HepG2 (cell line): ENCODE results near the gene MIEF1. TPM values are rescaled to one million over a fixed set of nuclear protein-coding genes. Genes with fewer than 3 reads are reported as not detected.

Experiments used
- BRD4 ChIP-seq: sonication (generic); formaldehyde crosslinking; IDR thresholded peaks from 2 replicates; pipeline ENCODE4 v1.4.0; 2020; ENCODE audit warnings: missing genetic modification reagents
- CENPX ChIP-seq: sonication (generic); formaldehyde crosslinking; IDR thresholded peaks from 2 replicates; pipeline ENCODE4 v1.9.0; 2021; ENCODE audit warnings: mild to moderate bottlenecking, missing genetic modification reagents, moderate library complexity
- CREBL2 ChIP-seq: sonication (generic); formaldehyde crosslinking; IDR thresholded peaks from 2 replicates; pipeline ENCODE4 v1.8.1; 2023; ENCODE audit warnings: missing genetic modification reagents, mild to moderate bottlenecking, borderline replicate concordance
- ELF3 ChIP-seq: IDR thresholded peaks from 2 replicates; pipeline ENCODE4 v1.6.1; 2016; ENCODE audit warnings: missing genetic modification reagents, missing compliant biosample characterization
- FOXK1 ChIP-seq: sonication (generic); formaldehyde crosslinking; IDR thresholded peaks from 2 replicates; pipeline ENCODE4 v1.4.0; 2020; ENCODE audit warnings: low read depth, missing genetic modification reagents, borderline replicate concordance
- JUN ChIP-seq: sonication (generic); formaldehyde crosslinking; IDR thresholded peaks from 2 replicates; pipeline ENCODE4 v1.4.0; 2020; ENCODE audit warnings: mild to moderate bottlenecking, missing genetic modification reagents
- MED1 ChIP-seq: sonication (generic); formaldehyde crosslinking; IDR thresholded peaks from 2 replicates; pipeline ENCODE4 v1.4.0; 2020; ENCODE audit warnings: missing genetic modification reagents
- MED13 ChIP-seq: sonication (generic); formaldehyde crosslinking; IDR thresholded peaks from 2 replicates; pipeline ENCODE4 v1.5.0; 2020; ENCODE audit warnings: missing genetic modification reagents
- NFKB2 ChIP-seq: sonication (generic); formaldehyde crosslinking; IDR thresholded peaks from 2 replicates; pipeline ENCODE4 v1.4.0; 2020; ENCODE audit warnings: missing genetic modification reagents, borderline replicate concordance
- PAWR ChIP-seq: sonication (generic); formaldehyde crosslinking; IDR thresholded peaks from 2 replicates; pipeline ENCODE4 v1.4.0; 2020; ENCODE audit warnings: missing genetic modification reagents, mild to moderate bottlenecking, borderline replicate concordance
- PAX8 ChIP-seq: sonication (generic); formaldehyde crosslinking; IDR thresholded peaks from 2 replicates; pipeline ENCODE4 v1.8.0; 2022; ENCODE audit warnings: mild to moderate bottlenecking, missing genetic modification reagents, borderline replicate concordance
- POGK ChIP-seq: sonication (generic); formaldehyde crosslinking; conservative IDR thresholded peaks from 2 replicates; pipeline ENCODE4 v1.8.0; 2022; ENCODE audit warnings: mild to moderate bottlenecking, moderate library complexity, missing genetic modification reagents
- POGZ ChIP-seq: sonication (generic); formaldehyde crosslinking; IDR thresholded peaks from 2 replicates; pipeline ENCODE4 v1.4.0; 2020; ENCODE audit warnings: mild to moderate bottlenecking, missing genetic modification reagents
- TFDP1 ChIP-seq: IDR thresholded peaks from 2 replicates; pipeline ENCODE4 v1.6.1; 2016; ENCODE audit warnings: missing compliant biosample characterization, missing genetic modification reagents, borderline replicate concordance
- ZBTB3 ChIP-seq: sonication (generic); formaldehyde crosslinking; IDR thresholded peaks from 2 replicates; pipeline ENCODE4 v1.4.0; 2020; ENCODE audit warnings: low read depth, mild to moderate bottlenecking, moderate library complexity, missing genetic modification reagents, borderline replicate concordance
- ZFP36L1 ChIP-seq: sonication (generic); formaldehyde crosslinking; IDR thresholded peaks from 2 replicates; pipeline ENCODE4 v1.8.0; 2022; ENCODE audit warnings: mild to moderate bottlenecking, missing genetic modification reagents, moderate library complexity
- ZFYVE20 ChIP-seq: sonication (generic); formaldehyde crosslinking; IDR thresholded peaks from 2 replicates; pipeline ENCODE4 v1.8.0; 2023; ENCODE audit warnings: low read depth, mild to moderate bottlenecking, moderate library complexity, missing genetic modification reagents, borderline replicate concordance
- ZNF256 ChIP-seq: sonication (generic); formaldehyde crosslinking; conservative IDR thresholded peaks from 2 replicates; pipeline ENCODE4 v1.4.0; 2020; ENCODE audit warnings: missing genetic modification reagents
- ZNF350 ChIP-seq: sonication (generic); formaldehyde crosslinking; IDR thresholded peaks from 2 replicates; pipeline ENCODE4 v1.4.0; 2020; ENCODE audit warnings: mild to moderate bottlenecking, low read depth, missing genetic modification reagents, borderline replicate concordance
- ZNF724P ChIP-seq: sonication (generic); formaldehyde crosslinking; IDR thresholded peaks from 2 replicates; pipeline ENCODE4 v1.8.0; 2022; ENCODE audit warnings: missing genetic modification reagents, borderline replicate concordance
- polyA plus RNA-seq, 8 experiments: library from polyadenylated mRNA; depleted of rRNA in 3 of 8; stranded (reverse) in 7 of 8; unstranded in 1 of 8; fragments of >200 nt; fragmentation: Illumina TruSeq in 4 of 8; extraction: Trizol in 4 of 8; gene quantifications; 2 replicates each; pipeline versions ENCODE4 v1.2.1 to v1.2.3, GENCODE V29; 2011 to 2016; ENCODE audit warnings: low read depth in 4 of 8, missing spikeins in 1 of 8, mixed read lengths in 1 of 8; ENCODE audit not compliant: insufficient read depth in 1 of 8
- total RNA-seq, 5 experiments: library from RNA; depleted of rRNA; stranded (reverse); fragments of >200 nt; fragmentation: Illumina TruSeq; extraction: Trizol; gene quantifications; 2 replicates each; pipeline ENCODE4 v1.2.3, GENCODE V29; 2016; ENCODE audit warnings: low read depth in 1 of 5
- TF ChIP-seq, protein P1 (sequence below): sonication (generic); formaldehyde crosslinking; IDR thresholded peaks from 2 replicates; pipeline ENCODE4 v1.5.0; 2020; ENCODE audit warnings: mild to moderate bottlenecking, missing genetic modification reagents
- TF ChIP-seq, protein P2 (sequence below): sonication (generic); formaldehyde crosslinking; IDR thresholded peaks from 2 replicates; pipeline ENCODE4 v1.9.0; 2021; ENCODE audit warnings: missing genetic modification reagents, mild to moderate bottlenecking, borderline replicate concordance

MIEF1 gene
- total and polyA plus RNA-seq, 2 of the 13 experiments (the other 11 are each of a cell fraction or from before 2014, with no cell fraction given), result 21.7 to 34.8 TPM

DNA sequence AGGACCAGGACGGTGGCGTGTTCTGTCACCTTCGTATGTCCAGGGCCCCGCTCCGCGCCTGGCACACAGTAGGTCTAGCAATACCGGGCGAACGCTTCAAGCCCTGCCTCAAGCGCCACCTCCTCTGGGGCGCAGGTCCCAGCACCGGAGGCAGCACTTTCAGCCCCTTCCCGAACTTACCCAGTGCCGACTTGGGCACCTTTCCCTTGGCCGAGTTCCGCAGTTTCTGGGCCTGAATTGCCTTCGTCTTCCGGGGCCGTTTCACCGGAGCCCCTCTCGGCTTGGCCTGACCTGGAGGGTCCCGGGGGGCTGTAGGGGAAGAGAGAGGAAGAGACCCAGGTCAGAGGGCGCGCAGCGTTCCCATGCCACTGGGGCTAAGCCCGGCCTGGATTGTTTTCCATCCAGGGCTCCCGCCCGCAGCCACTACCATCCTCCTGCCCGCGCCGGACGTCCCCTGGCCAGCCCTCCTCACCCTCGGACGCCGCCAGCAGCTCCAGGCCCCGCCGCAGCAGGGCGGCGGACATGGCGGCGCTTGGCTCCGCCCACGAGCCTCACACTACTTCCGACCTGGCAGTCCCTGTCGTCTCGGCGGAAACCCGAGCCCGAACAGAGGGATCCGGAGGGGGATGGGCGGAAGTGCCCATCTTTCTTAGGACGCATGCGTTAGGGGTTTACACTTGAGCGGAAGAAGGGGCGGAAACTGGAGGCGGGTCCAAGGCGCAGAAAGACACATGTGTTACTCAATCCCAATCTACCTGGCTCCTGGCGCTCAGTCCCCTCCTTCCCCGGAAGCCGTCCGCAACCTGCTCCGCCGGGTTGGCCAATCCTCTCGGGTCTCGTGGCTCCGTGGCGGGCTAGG lies 30.4 kb downstream of the MIEF1 start, which contains the start of gene RPS19BP1 (continued):
- TF ChIP-seq, protein P1, sequence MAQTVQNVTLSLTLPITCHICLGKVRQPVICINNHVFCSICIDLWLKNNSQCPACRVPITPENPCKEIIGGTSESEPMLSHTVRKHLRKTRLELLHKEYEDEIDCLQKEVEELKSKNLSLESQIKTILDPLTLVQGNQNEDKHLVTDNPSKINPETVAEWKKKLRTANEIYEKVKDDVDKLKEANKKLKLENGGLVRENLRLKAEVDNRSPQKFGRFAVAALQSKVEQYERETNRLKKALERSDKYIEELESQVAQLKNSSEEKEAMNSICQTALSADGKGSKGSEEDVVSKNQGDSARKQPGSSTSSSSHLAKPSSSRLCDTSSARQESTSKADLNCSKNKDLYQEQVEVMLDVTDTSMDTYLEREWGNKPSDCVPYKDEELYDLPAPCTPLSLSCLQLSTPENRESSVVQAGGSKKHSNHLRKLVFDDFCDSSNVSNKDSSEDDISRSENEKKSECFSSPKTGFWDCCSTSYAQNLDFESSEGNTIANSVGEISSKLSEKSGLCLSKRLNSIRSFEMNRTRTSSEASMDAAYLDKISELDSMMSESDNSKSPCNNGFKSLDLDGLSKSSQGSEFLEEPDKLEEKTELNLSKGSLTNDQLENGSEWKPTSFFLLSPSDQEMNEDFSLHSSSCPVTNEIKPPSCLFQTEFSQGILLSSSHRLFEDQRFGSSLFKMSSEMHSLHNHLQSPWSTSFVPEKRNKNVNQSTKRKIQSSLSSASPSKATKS (CRISPR knock-in tag), result no peak
- TF ChIP-seq ZBTB3 (CRISPR knock-in tag) (no peak), JUN (CRISPR knock-in tag) (peak; percentile 40; the same call in 1 of the 2 replicates), PAX8 (CRISPR knock-in tag) (no peak), CENPX (CRISPR knock-in tag) (no peak), NFKB2 (CRISPR knock-in tag) (peak; percentile 66; the same call in 1 of the 2 replicates), ZNF256 (0 out of 2 replicates have a peak, but pooled peaks have one; percentile 66), ELF3 (CRISPR knock-in tag) (peak; percentile 78), MED1 (CRISPR knock-in tag) (peak; percentile 54; the same call in 1 of the 2 replicates), CREBL2 (CRISPR knock-in tag) (no peak), ZNF350 (CRISPR knock-in tag) (peak; percentile 67; the same call in 1 of the 2 replicates), ZFYVE20 (no peak), FOXK1 (peak; percentile 70; the same call in 1 of the 2 replicates), BRD4 (CRISPR knock-in tag) (peak; percentile 64; the same call in 1 of the 2 replicates), TFDP1 (CRISPR knock-in tag) (peak; percentile 88), POGK (peak; percentile 66; the same call in 1 of the 2 replicates), ZFP36L1 (peak; percentile 91), MED13 (CRISPR knock-in tag) (no peak), PAWR (CRISPR knock-in tag) (no peak), ZNF724P (CRISPR knock-in tag) (peak; percentile 55), POGZ (CRISPR knock-in tag) (peak; percentile 74)
- TF ChIP-seq, protein P2, sequence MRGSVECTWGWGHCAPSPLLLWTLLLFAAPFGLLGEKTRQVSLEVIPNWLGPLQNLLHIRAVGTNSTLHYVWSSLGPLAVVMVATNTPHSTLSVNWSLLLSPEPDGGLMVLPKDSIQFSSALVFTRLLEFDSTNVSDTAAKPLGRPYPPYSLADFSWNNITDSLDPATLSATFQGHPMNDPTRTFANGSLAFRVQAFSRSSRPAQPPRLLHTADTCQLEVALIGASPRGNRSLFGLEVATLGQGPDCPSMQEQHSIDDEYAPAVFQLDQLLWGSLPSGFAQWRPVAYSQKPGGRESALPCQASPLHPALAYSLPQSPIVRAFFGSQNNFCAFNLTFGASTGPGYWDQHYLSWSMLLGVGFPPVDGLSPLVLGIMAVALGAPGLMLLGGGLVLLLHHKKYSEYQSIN, result no peak
